Measurements from ENCODE around the gene CHD3.

Gene CHD3

DNA sequence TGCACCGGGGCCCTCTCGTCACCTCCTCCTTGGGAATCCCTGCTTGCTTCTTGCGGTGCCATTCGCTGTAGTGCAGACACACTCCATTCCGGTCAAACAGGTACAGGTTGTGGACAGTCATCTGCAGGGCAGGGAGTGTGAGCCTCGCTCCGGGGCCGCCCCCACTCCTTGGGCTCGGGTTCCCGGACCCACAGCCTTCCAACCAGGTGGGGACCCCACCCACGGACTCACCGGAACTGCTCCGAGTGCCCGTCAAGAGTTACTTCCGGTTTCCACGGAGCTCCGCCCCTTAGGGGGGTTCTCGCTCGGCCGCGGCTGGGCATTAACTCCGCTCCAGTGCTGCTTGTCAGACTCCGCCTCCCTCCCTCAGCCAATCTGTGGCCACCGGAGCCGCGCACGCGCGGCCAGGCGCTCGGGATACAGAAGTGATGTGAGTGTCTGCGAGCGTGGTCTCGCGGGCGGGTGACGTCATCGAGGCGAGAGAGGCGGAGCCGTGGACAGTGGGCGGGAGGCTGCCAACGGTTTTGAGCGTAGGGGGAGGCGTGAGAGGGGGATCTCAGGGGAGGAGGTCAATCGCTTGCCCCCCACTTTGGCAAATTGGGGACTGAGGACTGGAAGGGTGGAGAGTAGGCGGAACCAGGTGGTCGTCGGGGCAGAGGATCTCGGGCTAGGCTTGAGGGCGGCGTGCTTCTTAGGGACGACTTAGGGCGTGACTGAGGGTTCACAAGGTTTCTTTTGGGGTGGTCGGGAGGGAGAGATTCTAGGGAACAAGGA lies 43.3 kb downstream of the CHD3 start, which contains the start of the genes CNTROB and TRAPPC1 (continued):
- TF ChIP-seq ZNF658 (tag by site-specific recombination; IDR thresholded peaks at IDR 0.05) (no peak), RBAK (tag by site-specific recombination; IDR thresholded peaks at IDR 0.05) (peak; percentile 65; the same call in 1 of the 2 replicates), ZBTB20 (tag by site-specific recombination; IDR thresholded peaks at IDR 0.05) (peak; percentile 81; the same call in 1 of the 2 replicates), SCRT1 (tag by site-specific recombination; IDR thresholded peaks at IDR 0.05; ENCODE audit: borderline replicate concordance) (no peak), ZNF514 (tag by site-specific recombination; IDR thresholded peaks at IDR 0.05) (no peak), ZNF549 (tag by site-specific recombination; IDR thresholded peaks at IDR 0.05) (no peak), ZNF837 (tag by site-specific recombination; IDR thresholded peaks at IDR 0.05) (no peak), GLI2 (tag by site-specific recombination; IDR thresholded peaks at IDR 0.05; ENCODE audit: borderline replicate concordance, low read depth) (no peak), KLF1 (tag by site-specific recombination; IDR thresholded peaks at IDR 0.05) (peak; percentile 85), MZF1 (tag by site-specific recombination; IDR thresholded peaks at IDR 0.05; ENCODE audit: borderline replicate concordance) (peak; percentile 75), ZIC2 (tag by site-specific recombination; IDR thresholded peaks at IDR 0.05) (peak; percentile 62), ZNF544 (tag by site-specific recombination; IDR thresholded peaks at IDR 0.05) (no peak), ZEB2 (tag by site-specific recombination; IDR thresholded peaks at IDR 0.05) (peak; percentile 84), ZNF211 (tag by site-specific recombination; IDR thresholded peaks at IDR 0.05; ENCODE audit: low read depth) (no peak)
- TF ChIP-seq, protein P1, sequence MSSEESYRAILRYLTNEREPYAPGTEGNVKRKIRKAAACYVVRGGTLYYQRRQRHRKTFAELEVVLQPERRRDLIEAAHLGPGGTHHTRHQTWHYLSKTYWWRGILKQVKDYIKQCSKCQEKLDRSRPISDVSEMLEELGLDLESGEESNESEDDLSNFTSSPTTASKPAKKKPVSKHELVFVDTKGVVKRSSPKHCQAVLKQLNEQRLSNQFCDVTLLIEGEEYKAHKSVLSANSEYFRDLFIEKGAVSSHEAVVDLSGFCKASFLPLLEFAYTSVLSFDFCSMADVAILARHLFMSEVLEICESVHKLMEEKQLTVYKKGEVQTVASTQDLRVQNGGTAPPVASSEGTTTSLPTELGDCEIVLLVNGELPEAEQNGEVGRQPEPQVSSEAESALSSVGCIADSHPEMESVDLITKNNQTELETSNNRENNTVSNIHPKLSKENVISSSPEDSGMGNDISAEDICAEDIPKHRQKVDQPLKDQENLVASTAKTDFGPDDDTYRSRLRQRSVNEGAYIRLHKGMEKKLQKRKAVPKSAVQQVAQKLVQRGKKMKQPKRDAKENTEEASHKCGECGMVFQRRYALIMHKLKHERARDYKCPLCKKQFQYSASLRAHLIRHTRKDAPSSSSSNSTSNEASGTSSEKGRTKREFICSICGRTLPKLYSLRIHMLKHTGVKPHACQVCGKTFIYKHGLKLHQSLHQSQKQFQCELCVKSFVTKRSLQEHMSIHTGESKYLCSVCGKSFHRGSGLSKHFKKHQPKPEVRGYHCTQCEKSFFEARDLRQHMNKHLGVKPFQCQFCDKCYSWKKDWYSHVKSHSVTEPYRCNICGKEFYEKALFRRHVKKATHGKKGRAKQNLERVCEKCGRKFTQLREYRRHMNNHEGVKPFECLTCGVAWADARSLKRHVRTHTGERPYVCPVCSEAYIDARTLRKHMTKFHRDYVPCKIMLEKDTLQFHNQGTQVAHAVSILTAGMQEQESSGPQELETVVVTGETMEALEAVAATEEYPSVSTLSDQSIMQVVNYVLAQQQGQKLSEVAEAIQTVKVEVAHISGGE (tag by site-specific recombination; conservative IDR thresholded peaks at IDR 0.05; ENCODE audit: low read depth), result peak; percentile 96
- TF ChIP-seq, protein P2, sequence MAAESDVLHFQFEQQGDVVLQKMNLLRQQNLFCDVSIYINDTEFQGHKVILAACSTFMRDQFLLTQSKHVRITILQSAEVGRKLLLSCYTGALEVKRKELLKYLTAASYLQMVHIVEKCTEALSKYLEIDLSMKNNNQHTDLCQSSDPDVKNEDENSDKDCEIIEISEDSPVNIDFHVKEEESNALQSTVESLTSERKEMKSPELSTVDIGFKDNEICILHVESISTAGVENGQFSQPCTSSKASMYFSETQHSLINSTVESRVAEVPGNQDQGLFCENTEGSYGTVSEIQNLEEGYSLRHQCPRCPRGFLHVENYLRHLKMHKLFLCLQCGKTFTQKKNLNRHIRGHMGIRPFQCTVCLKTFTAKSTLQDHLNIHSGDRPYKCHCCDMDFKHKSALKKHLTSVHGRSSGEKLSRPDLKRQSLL (tag by site-specific recombination; IDR thresholded peaks at IDR 0.05), result no peak
- TF ChIP-seq, protein P3, sequence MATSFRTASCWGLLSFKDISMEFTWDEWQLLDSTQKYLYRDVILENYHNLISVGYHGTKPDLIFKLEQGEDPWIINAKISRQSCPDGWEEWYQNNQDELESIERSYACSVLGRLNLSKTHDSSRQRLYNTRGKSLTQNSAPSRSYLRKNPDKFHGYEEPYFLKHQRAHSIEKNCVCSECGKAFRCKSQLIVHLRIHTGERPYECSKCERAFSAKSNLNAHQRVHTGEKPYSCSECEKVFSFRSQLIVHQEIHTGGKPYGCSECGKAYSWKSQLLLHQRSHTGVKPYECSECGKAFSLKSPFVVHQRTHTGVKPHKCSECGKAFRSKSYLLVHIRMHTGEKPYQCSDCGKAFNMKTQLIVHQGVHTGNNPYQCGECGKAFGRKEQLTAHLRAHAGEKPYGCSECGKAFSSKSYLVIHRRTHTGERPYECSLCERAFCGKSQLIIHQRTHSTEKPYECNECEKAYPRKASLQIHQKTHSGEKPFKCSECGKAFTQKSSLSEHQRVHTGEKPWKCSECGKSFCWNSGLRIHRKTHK (tag by site-specific recombination; IDR thresholded peaks at IDR 0.05), result no peak
- TF ChIP-seq, protein P4, sequence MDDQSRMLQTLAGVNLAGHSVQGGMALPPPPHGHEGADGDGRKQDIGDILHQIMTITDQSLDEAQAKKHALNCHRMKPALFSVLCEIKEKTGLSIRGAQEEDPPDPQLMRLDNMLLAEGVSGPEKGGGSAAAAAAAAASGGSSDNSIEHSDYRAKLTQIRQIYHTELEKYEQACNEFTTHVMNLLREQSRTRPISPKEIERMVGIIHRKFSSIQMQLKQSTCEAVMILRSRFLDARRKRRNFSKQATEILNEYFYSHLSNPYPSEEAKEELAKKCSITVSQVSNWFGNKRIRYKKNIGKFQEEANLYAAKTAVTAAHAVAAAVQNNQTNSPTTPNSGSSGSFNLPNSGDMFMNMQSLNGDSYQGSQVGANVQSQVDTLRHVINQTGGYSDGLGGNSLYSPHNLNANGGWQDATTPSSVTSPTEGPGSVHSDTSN (CRISPR knock-in tag; IDR thresholded peaks at IDR 0.05), result 0 out of 2 replicates have a peak, but pooled peaks have one; percentile 19
- TF ChIP-seq, protein P5, sequence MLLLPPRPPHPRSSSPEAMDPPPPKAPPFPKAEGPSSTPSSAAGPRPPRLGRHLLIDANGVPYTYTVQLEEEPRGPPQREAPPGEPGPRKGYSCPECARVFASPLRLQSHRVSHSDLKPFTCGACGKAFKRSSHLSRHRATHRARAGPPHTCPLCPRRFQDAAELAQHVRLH (tag by site-specific recombination; IDR thresholded peaks at IDR 0.05), result 0 out of 2 replicates have a peak, but pooled peaks have one; percentile 9
- TF ChIP-seq, protein P6, sequence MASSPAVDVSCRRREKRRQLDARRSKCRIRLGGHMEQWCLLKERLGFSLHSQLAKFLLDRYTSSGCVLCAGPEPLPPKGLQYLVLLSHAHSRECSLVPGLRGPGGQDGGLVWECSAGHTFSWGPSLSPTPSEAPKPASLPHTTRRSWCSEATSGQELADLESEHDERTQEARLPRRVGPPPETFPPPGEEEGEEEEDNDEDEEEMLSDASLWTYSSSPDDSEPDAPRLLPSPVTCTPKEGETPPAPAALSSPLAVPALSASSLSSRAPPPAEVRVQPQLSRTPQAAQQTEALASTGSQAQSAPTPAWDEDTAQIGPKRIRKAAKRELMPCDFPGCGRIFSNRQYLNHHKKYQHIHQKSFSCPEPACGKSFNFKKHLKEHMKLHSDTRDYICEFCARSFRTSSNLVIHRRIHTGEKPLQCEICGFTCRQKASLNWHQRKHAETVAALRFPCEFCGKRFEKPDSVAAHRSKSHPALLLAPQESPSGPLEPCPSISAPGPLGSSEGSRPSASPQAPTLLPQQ (tag by site-specific recombination; IDR thresholded peaks at IDR 0.05), result peak; percentile 72
- TF ChIP-seq, protein P7, sequence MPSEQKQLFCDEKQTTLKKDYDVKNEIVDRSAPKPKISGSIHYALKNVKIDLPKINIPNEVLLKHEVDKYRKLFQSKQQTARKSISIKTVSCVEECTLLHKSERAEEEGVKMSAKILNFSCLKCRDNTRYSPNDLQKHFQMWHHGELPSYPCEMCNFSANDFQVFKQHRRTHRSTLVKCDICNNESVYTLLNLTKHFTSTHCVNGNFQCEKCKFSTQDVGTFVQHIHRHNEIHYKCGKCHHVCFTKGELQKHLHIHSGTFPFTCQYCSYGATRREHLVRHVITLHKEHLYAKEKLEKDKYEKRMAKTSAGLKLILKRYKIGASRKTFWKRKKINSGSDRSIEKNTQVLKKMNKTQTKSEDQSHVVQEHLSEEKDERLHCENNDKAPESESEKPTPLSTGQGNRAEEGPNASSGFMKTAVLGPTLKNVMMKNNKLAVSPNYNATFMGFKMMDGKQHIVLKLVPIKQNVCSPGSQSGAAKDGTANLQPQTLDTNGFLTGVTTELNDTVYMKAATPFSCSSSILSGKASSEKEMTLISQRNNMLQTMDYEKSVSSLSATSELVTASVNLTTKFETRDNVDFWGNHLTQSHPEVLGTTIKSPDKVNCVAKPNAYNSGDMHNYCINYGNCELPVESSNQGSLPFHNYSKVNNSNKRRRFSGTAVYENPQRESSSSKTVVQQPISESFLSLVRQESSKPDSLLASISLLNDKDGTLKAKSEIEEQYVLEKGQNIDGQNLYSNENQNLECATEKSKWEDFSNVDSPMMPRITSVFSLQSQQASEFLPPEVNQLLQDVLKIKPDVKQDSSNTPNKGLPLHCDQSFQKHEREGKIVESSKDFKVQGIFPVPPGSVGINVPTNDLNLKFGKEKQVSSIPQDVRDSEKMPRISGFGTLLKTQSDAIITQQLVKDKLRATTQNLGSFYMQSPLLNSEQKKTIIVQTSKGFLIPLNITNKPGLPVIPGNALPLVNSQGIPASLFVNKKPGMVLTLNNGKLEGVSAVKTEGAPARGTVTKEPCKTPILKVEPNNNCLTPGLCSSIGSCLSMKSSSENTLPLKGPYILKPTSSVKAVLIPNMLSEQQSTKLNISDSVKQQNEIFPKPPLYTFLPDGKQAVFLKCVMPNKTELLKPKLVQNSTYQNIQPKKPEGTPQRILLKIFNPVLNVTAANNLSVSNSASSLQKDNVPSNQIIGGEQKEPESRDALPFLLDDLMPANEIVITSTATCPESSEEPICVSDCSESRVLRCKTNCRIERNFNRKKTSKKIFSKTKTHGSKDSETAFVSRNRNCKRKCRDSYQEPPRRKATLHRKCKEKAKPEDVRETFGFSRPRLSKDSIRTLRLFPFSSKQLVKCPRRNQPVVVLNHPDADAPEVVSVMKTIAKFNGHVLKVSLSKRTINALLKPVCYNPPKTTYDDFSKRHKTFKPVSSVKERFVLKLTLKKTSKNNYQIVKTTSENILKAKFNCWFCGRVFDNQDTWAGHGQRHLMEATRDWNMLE (tag by site-specific recombination; conservative IDR thresholded peaks at IDR 0.05; ENCODE audit: low read depth), result peak; percentile 73
